Endodermal cell (in vitro differentiated cells): ENCODE measurements around the gene TAS2R60. TPM values are rescaled to one million over a fixed set of nuclear protein-coding genes. Genes with fewer than 3 reads are reported as not detected.

Experiments used
- DNase-seq: peaks from one replicate; pipeline ENCODE4 v3.0.0-alpha.2; 2017
- H3K27ac ChIP-seq: 2 replicates; pipeline ENCODE4 v1.5.1; 2013; ENCODE audit warnings: mild to moderate bottlenecking, low read depth, low read length, moderate library complexity
- H3K27me3 ChIP-seq: 2 replicates; pipeline ENCODE4 v1.6.1; 2013; ENCODE audit warnings: mild to moderate bottlenecking, low read length, moderate library complexity; ENCODE audit not compliant: insufficient read depth, control insufficient read depth, poor library complexity, severe bottlenecking
- H3K36me3 ChIP-seq: 2 replicates; pipeline ENCODE4 v1.7.0; 2013; ENCODE audit warnings: mild to moderate bottlenecking, low read length, moderate library complexity; ENCODE audit not compliant: control insufficient read depth, insufficient read depth
- H3K4me1 ChIP-seq: one replicate; pipeline ENCODE4 v1.7.0; 2013; ENCODE audit warnings: low read length; ENCODE audit not compliant: control insufficient read depth, insufficient read depth
- H3K4me3 ChIP-seq: 2 replicates; pipeline ENCODE4 v1.5.1; 2013; ENCODE audit warnings: mild to moderate bottlenecking, low read length, moderate library complexity
- H3K9ac ChIP-seq: 2 replicates; pipeline ENCODE4 v1.6.1; 2013; ENCODE audit warnings: mild to moderate bottlenecking, low read length, moderate library complexity; ENCODE audit not compliant: poor library complexity, severe bottlenecking; ENCODE audit errors: extremely low read depth
- H3K9me3 ChIP-seq: 2 replicates; pipeline ENCODE4 v1.6.1; 2013; ENCODE audit warnings: mild to moderate bottlenecking, low read length, moderate library complexity; ENCODE audit not compliant: control insufficient read depth
- H3K27ac Mint-ChIP-seq: 2 replicates; pipeline ENCODE4 v1.8.0; 2020; ENCODE audit warnings: mixed read lengths
- H3K27me3 Mint-ChIP-seq: 2 replicates; pipeline ENCODE4 v1.8.0; 2021; ENCODE audit warnings: mild to moderate bottlenecking, mixed read lengths; ENCODE audit not compliant: insufficient read depth
- H3K36me3 Mint-ChIP-seq: 2 replicates; pipeline ENCODE4 v1.8.0; 2020; ENCODE audit warnings: low read depth, mixed read lengths
- H3K4me1 Mint-ChIP-seq: 2 replicates; pipeline ENCODE4 v1.8.0; 2020; ENCODE audit warnings: mixed read lengths
- H3K4me3 Mint-ChIP-seq: 2 replicates; pipeline ENCODE4 v1.8.0; 2020; ENCODE audit warnings: mild to moderate bottlenecking, moderate library complexity, mixed read lengths
- H3K9me3 Mint-ChIP-seq: 2 replicates; pipeline ENCODE4 v1.8.0; 2020; ENCODE audit warnings: mild to moderate bottlenecking, mixed read lengths
- WGBS, 2 experiments: methylation state at CpG; one replicate each; pipeline versions ENCODE4 v1.1.5 to v1.1.7; 2013; ENCODE audit warnings: missing lambda C conversion rate in 2 of 2, mixed read lengths in 1 of 2; ENCODE audit not compliant: insufficient coverage in 1 of 2, insufficient read length in 1 of 2; 5-methylcytosine and 5-hydroxymethylcytosine counted together
- total RNA-seq, 2 donors: library from RNA; stranded (reverse); fragmentation: NEBNext Ultra II Directional in 1 of 2; extraction: Animal tissue kit (Norgen Biotek cat#: 25700) in 1 of 2; gene quantifications; 2 replicates in 1 of 2; 3 replicates in 1 of 2; pipeline ENCODE4 v1.2.1, GENCODE V29; 2021
- TF ChIP-seq, protein P1 (sequence below): fragments of 200-600 bp; sonication (generic); conservative IDR thresholded peaks from 2 replicates; pipeline ENCODE4 v1.5.0; 2021; ENCODE audit warnings: antibody characterized with exemption, mild to moderate bottlenecking

TAS2R60 gene
- total RNA-seq, 2 donors from 2014 or later, result 0.37 TPM; not detected in 1

GRCh38 chr7:143455942-143456341, 12.7 kb downstream of the TAS2R60 start:
- Histone ChIP-seq H3K27me3 (no peaks in the 10 kb centered on the region), H3K27ac (no peak overlapping the region), H3K4me3 (no peak overlapping the region), H3K36me3 (no peaks in the 10 kb centered on the region), H3K9me3 (no peaks in the 10 kb centered on the region), H3K9ac (no peak overlapping the region), H3K4me1 (no peaks in the 10 kb centered on the region)
- Mint-ChIP-seq H3K9me3 (peaks cover 5% of the 10 kb centered on the region), H3K27ac (no peak overlapping the region), H3K27me3 (no peaks in the 10 kb centered on the region), H3K4me1 (no peaks in the 10 kb centered on the region), H3K36me3 (no peaks in the 10 kb centered on the region), H3K4me3 (no peak overlapping the region)
- DNase-seq, result no peak
- TF ChIP-seq, protein P1, sequence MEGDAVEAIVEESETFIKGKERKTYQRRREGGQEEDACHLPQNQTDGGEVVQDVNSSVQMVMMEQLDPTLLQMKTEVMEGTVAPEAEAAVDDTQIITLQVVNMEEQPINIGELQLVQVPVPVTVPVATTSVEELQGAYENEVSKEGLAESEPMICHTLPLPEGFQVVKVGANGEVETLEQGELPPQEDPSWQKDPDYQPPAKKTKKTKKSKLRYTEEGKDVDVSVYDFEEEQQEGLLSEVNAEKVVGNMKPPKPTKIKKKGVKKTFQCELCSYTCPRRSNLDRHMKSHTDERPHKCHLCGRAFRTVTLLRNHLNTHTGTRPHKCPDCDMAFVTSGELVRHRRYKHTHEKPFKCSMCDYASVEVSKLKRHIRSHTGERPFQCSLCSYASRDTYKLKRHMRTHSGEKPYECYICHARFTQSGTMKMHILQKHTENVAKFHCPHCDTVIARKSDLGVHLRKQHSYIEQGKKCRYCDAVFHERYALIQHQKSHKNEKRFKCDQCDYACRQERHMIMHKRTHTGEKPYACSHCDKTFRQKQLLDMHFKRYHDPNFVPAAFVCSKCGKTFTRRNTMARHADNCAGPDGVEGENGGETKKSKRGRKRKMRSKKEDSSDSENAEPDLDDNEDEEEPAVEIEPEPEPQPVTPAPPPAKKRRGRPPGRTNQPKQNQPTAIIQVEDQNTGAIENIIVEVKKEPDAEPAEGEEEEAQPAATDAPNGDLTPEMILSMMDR, result no peak
- WGBS, 2 experiments, result 96 to 100% methylated on average over 2 to 4 of the region's 4 CpGs

- TF ChIP-seq, protein P1, result no peak
- no peak overlapping the region for H3K9ac ChIP-seq
- peaks cover 13% of the 10 kb centered on the region for H3K9me3 Mint-ChIP-seq
- WGBS, 2 experiments, result 88 to 100% methylated on average over 2 to 4 of the region's 4 CpGs
- no peak overlapping the region for H3K27ac Mint-ChIP-seq
- H3K27me3 ChIP-seq, result no peaks in the 10 kb centered on the region
- no peak overlapping the region for H3K27ac ChIP-seq
- no peaks in the 10 kb centered on the region for H3K36me3 Mint-ChIP-seq
- H3K4me1 Mint-ChIP-seq, result no peaks in the 10 kb centered on the region
- no peaks in the 10 kb centered on the region for H3K36me3 ChIP-seq
- H3K4me1 ChIP-seq, result no peaks in the 10 kb centered on the region
- DNase-seq, result no peak
- H3K4me3 ChIP-seq, result no peak overlapping the region
- H3K27me3 Mint-ChIP-seq, result no peaks in the 10 kb centered on the region
- peaks cover 6% of the 10 kb centered on the region for H3K9me3 ChIP-seq
- H3K4me3 Mint-ChIP-seq, result no peak overlapping the region
Measured at GRCh38 chr7:143456992-143457793, 13.9 kb downstream of the TAS2R60 start.

DNA sequence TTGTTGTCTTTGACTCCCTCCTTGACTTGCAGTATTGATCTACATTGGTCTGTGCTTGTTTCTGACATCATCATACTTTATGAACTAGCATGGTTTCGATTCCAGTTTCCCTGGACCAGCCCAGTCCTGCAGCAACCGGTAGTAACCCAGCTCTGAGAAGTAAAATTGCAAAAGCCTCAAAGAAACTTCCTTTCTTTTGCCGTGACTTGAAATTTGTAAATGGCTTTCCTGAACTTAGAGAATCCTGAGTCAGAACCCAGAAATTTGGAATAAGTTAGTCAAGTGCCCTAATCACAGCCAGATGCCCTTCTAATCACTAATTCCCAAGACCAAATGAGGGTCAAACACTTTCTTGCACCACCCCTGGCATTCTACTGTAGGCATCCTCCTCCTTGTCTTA, 15.0 kb downstream of the TAS2R60 start:
- no peak overlapping the region for H3K27ac ChIP-seq
- H3K4me1 ChIP-seq, result no peaks in the 10 kb centered on the region
- H3K36me3 ChIP-seq, result no peaks in the 10 kb centered on the region
- TF ChIP-seq, protein P1, result no peak
- peaks cover 23% of the 10 kb centered on the region for H3K9me3 Mint-ChIP-seq
- no peak for DNase-seq
- peaks cover 10% of the 10 kb centered on the region for H3K9me3 ChIP-seq
- H3K27me3 ChIP-seq, result no peaks in the 10 kb centered on the region
- 89 to 93% methylated on average over 3 of the region's 3 CpGs for WGBS, 2 experiments
- H3K4me3 ChIP-seq, result no peak overlapping the region
- H3K9ac ChIP-seq, result no peak overlapping the region
- peaks cover 2% of the 10 kb centered on the region for H3K36me3 Mint-ChIP-seq
- no peak overlapping the region for H3K27ac Mint-ChIP-seq
- H3K4me1 Mint-ChIP-seq, result no peaks in the 10 kb centered on the region
- no peaks in the 10 kb centered on the region for H3K27me3 Mint-ChIP-seq
- H3K4me3 Mint-ChIP-seq, result no peak overlapping the region
